Neural crest cell (in vitro differentiated cells): ENCODE results near the gene IL2RG. TPM values are rescaled to one million over a fixed set of nuclear protein-coding genes. Genes with fewer than 3 reads are reported as not detected.

Source experiments
- DNase-seq: peaks from one replicate; pipeline ENCODE4 v3.0.0; 2021; ENCODE audit warnings: low read depth, mixed read lengths, low spot score
- H3K27ac Mint-ChIP-seq: one replicate; pipeline ENCODE4 v1.8.0; 2021; ENCODE audit warnings: mild to moderate bottlenecking, mixed read lengths; ENCODE audit not compliant: unreplicated experiment
- H3K27me3 Mint-ChIP-seq: 2 replicates; pipeline ENCODE4 v1.8.0; 2021; ENCODE audit warnings: low read depth, mild to moderate bottlenecking, mixed read lengths
- H3K36me3 Mint-ChIP-seq: 2 replicates; pipeline ENCODE4 v1.8.0; 2021; ENCODE audit warnings: low read depth, mild to moderate bottlenecking, mixed read lengths
- H3K4me1 Mint-ChIP-seq: 2 replicates; pipeline ENCODE4 v1.8.0; 2021; ENCODE audit warnings: mixed read lengths
- H3K4me3 Mint-ChIP-seq: one replicate; pipeline ENCODE4 v1.8.0; 2021; ENCODE audit warnings: mild to moderate bottlenecking, mixed read lengths
- H3K9me3 Mint-ChIP-seq: 2 replicates; pipeline ENCODE4 v1.8.0; 2021; ENCODE audit warnings: mixed read lengths
- CTCF ChIP-seq: fragments of 200-600 bp; sonication (generic); conservative IDR thresholded peaks from 2 replicates; pipeline ENCODE4 v1.5.0; 2021; ENCODE audit warnings: antibody characterized with exemption, mild to moderate bottlenecking
- total RNA-seq: library from RNA; stranded (reverse); gene quantifications from 2 replicates; pipeline ENCODE4 v1.2.1, GENCODE V29; 2021

Gene IL2RG
- total RNA-seq, 1 donor from 2014 or later = not detected

- DNase-seq = no peak
- Mint-ChIP-seq H3K36me3 (peaks cover 13% of the 10 kb centered on the region), H3K27me3 (no peaks in the 10 kb centered on the region), H3K27ac (peak overlapping the region; percentile 88), H3K9me3 (peaks cover 2% of the 10 kb centered on the region), H3K4me3 (peak overlapping the region; percentile 90), H3K4me1 (no peaks in the 10 kb centered on the region)
- no peak for TF ChIP-seq CTCF
Observed at GRCh38 chrX:71118985-71119535, 7.7 kb upstream of the IL2RG start.

GRCh38 chrX:71118032-71118984, 6.9 kb upstream of the IL2RG start, which contains the start of gene MED12:
MED12 (plus strand) TSS chrX:71118596; CDS start chrX:71118755, 159 bp downstream.
- H3K4me1 Mint-ChIP-seq = no peaks in the 10 kb centered on the region
- no peak for TF ChIP-seq CTCF
- peak; percentile 73 for DNase-seq
- H3K9me3 Mint-ChIP-seq = peaks cover 5% of the 10 kb centered on the region
- no peaks in the 10 kb centered on the region for H3K27me3 Mint-ChIP-seq
- H3K4me3 Mint-ChIP-seq = peak within 1 kb of the TSS; percentile 90
- peaks cover 11% of the 10 kb centered on the region for H3K36me3 Mint-ChIP-seq
- peak within 1 kb of the TSS; percentile 88 for H3K27ac Mint-ChIP-seq

- DNase-seq = no peak
- peaks cover 5% of the 10 kb centered on the region for H3K9me3 Mint-ChIP-seq
- peak overlapping the region; percentile 31 for H3K4me3 Mint-ChIP-seq
- H3K27me3 Mint-ChIP-seq = no peaks in the 10 kb centered on the region
- H3K27ac Mint-ChIP-seq = no peak overlapping the region
- H3K4me1 Mint-ChIP-seq = no peaks in the 10 kb centered on the region
- H3K36me3 Mint-ChIP-seq = peaks cover 6% of the 10 kb centered on the region
- no peak for TF ChIP-seq CTCF
Observed at GRCh38 chrX:71117358-71117757, 6.0 kb upstream of the IL2RG start.

- H3K4me3 Mint-ChIP-seq = no peak overlapping the region
- no peaks in the 10 kb centered on the region for H3K36me3 Mint-ChIP-seq
- no peak for DNase-seq
- H3K4me1 Mint-ChIP-seq = peaks cover 17% of the 10 kb centered on the region
- H3K27ac Mint-ChIP-seq = peak overlapping the region; percentile 0
- H3K9me3 Mint-ChIP-seq = peaks cover 8% of the 10 kb centered on the region
- H3K27me3 Mint-ChIP-seq = no peaks in the 10 kb centered on the region
- TF ChIP-seq CTCF = no peak
Observed at GRCh38 chrX:71111921-71112431, 599 bp upstream of the IL2RG start.

GRCh38 chrX:71109051-71109450, 2.3 kb downstream of the IL2RG start:
- Mint-ChIP-seq H3K36me3 (peaks cover 2% of the 10 kb centered on the region), H3K4me1 (peaks cover 36% of the 10 kb centered on the region), H3K27ac (no peak overlapping the region), H3K4me3 (no peak overlapping the region), H3K27me3 (no peaks in the 10 kb centered on the region), H3K9me3 (peaks cover 10% of the 10 kb centered on the region)
- TF ChIP-seq CTCF = no peak
- no peak for DNase-seq
